Stimulated activated CD8-positive, alpha-beta memory T cell treated with anti-CD3 and anti-CD28 coated beads, Interleukin-12 subunit alpha, Interleukin-12 subunit beta, amount 100 ng/mL, for 24 hours (primary cell): ENCODE data around the gene MYO10.
"Not testable (repeated sequence)": the region's sequence is repeated elsewhere in the genome, so short reads cannot be mapped to it uniquely, and the experiment has no call there.

Experiments
- DNase-seq: peaks from one replicate; pipeline ENCODE4 v3.0.0-alpha.2; 2020; ENCODE audit errors: extremely low read depth

MYO10 gene

DNA sequence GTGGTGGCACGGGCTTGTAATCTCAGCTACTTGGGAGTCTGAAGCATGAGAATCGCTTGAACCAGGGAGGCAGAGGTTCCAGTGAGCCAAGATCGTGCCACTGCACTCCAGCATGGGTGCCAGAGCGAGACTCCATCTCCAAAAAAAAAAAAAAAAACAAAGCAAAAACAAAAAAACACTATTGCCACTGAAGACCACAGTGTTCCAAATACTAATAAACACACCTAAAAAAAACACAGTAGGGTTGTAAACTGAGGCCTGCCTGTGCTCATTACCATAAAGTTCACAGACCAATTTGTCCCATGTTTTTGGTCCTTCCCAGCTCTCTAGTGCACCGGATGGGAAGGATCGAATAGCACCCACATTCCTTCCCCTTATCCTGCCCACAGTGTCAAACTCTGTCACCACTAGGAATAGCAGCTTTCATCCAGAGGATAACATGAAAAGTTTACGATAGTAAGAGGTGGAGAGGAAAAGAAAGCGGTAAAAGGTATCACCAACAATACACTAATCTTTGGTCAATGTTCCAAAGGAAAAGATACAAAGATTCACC lies 49.2 kb downstream of the MYO10 start:
- no peak for DNase-seq

DNA sequence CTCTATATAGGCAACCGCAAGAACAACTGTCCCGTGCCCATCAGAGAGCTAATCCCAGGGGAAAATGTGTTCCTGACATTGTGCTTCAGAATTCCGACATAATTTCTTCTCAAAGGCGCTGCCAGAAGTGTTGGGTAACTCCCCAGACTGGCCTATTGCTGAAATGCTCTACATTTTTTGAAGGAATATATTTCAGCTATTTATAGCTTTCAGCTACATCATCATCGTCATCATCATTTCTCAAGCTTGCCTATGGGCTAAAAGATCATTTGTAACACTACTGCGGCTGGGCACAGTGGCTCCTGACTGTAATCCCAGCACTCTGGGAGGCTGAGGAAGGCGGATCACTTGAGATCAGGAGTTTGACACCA lies 49.7 kb downstream of the MYO10 start:
- DNase-seq: no peak

DNA sequence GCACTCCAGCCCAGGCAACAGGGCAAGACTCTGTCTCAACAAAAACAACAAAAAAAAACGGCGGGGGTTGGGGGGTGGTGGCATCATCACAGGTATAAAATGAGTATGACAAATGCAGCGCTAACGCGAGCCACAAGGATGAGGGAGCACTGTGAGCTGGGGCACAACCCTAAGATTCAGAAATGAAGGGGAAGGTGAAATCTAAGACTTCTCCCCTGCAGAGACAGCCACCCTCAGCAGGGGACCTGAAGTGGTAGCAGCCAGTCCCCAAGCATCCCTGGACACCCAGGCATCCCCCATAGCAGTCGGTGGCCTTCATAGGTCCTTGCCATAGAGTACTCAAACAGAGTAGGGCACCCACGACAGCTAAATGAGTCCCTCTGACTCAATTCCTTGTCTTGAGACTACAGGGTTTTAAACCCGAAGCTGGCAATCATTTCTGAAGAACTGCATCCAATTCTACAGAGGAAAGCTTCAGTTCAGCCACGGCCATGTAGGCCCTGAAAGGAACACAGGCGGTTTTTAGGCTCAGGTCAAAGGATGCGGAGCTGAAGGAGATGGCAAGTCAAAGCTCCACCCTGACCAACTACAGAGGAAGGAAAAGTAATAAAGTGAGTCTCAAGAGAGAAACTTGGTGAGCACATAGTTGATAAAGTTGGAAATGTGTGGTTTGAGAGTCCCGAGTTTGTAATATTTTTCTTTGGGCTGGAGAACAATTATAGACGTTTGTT lies 50.3 kb downstream of the MYO10 start:
- no peak for DNase-seq

DNA sequence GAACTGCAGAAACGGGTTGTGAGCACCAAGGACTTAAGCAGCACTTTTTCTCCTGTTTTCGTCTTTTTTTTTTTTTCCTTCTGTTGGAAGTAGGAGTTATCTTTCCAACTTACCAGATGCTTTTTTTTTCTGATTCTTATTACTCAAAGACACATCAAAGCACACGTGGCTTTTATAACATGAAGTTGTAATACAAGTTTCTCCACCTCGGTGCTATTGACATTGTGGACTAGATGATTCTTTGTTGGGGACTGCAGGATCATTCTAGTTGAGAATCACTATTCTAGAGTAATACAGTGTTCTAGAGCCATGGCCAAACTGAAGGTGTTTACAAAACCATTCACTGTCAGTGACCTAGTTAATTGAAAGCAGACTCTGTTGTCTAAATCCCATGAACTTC lies 51.5 kb downstream of the MYO10 start:
- no peak for DNase-seq

DNA sequence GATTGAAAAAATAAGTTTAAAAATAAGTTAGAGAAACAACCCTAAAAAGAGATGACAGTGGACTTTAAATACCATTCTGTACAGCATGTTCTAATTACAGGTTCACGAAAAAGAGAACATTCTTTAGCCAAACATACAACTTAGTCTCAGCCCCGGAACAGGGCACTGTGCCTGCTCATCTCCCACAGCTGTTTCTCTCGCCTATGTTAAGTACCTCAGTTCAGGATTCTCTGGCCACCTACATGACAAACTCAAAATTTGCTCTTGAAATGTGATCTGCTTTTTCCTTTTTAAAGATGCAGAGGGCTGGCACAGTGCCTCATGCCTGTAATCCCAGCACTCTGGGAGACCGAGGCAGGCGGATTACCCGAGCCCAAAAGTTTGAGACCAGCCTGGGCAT lies 52.3 kb downstream of the MYO10 start:
- DNase-seq: no peak

DNA sequence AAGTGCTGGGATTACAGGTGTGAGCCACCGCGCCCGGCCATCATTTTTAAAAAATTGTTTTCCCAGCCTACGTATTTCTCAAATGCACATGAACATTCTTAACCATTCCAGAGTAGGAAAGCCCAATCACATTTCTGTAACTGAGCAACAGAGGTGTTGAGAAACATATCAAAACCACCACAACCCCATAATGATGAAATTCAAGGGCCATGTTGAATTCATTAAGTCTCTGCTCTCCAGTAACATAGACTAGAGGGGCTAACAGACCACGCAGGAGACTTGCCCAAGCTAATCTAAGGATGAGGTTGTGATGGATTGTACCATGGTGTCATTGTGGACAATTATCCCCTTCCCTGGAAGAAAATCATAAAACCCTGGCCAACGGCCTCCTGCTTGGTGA lies 52.9 kb downstream of the MYO10 start:
- no peak for DNase-seq

DNA sequence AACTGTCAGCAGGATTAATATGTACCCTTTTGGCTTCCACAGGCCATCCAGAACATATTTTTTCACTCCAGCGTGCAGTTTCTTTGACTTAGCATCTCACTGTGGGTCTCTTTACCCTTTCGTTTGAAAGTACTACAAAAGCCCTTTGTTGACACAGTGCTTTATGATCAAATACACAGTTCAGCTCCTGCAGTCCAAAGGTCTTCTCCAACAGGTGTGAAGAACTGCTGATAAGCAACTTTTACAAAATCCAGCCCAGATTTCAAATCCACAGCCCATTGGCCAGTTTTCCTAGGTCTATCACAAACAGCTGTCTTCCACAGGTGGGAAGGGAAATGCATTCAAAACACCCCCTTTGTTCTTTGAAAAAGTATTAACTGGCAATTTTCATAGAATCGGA lies 54.8 kb downstream of the MYO10 start:
- no peak for DNase-seq

DNA sequence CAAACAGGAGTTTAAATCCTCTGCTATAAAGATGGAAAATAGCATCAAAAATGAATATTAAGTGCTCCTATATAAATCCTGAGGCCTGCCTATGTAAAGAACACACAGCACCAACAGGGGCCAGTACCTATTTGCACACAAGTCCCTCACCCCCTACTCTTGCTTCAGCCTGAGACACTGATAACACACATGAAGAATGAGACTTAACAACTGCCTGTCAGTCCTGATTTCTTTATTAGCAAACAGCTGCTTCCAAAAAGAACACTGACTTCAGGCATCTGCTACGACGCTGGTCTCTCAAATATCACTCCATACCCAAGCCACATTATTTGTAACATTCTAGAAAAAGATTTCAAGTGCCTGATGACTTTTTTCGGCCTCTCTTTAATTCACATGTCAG lies 55.5 kb downstream of the MYO10 start:
- DNase-seq: no peak

DNA sequence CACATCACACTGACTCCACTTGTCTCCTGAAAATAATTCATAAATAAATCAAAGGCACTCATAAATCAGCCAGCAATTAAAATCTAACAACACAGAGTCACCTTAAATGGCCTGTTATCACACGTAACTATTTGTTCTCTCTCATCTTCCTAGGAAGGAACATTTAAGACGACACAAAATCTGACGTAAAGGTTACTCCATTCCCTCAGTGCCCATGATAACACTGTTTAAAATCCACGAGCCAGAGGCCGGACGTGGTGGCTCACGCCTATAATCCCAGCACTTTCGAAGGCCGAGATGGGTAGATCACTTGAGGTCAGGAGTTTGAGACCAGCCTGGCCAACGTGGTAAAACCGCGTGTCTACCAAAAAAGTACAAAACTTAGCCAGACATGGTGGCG lies 56.4 kb downstream of the MYO10 start:
- no peak for DNase-seq

DNA sequence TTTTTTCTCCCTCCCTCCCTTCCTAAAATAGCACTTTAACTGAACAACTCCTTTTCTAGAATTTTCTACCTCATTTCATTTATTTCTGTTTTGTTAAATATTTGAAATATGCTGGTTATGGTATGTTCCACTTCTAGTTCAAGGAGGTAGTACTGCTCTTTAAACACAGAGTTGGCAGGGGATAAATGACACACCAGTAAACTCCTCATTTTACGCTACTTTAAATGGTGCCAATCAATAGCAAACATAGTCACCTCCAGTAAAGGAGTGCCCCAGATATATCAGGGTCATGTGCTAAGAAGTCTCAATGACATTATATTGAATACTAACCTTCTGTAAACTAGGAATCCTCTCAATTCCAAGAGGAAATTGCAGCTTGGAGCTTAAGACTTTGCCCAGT lies 56.9 kb downstream of the MYO10 start:
- no peak for DNase-seq

DNA sequence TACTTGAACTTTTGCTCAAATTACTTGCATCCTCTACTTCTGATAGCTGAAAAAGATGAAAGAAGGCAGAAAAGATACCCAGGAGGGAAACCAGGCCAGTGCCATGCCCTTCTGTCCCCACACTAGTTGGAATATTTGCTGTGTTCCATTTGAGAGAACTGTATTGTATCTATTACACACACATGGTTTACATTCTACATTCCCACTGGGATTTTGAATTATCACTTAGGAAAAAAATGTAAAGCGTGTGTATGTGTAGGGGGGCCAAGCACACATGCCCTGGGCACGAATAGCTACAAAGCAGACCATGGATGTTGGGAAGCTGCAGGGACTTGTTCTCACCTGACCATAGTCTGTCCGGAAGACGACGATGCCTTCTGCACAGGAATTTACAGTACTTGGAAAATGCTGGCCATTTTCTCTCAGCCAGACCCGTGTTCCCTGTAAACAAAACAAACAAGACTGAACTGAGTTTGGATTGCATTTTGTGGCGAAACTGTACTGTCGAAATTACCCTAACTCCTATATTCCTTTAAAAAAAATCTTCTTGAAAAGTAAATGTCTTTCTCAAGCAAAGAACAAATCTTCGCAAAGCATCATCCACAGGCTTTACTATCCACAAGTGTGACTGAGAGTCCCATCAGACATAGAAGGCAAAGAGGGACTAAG lies 58.7 kb downstream of the MYO10 start:
- no peak for DNase-seq

DNA sequence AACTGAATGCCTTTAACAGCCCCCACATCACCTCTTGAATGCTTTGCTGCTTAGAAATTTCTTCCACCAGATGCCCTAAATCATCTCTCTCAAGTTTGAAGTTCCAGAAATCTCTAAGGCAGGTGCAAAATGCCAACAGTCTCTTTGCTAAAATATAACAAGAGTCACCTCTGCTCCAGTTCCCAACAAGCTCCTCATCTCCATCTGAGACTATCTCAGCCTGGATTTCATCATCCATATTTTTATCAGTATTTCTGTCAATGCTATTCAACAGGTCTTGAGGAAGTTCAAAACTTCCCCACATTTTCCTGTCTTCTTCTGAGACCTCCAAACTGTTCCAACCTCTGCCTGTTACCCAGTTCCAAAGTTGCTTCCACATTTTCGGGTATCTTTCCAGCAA lies 61.7 kb downstream of the MYO10 start:
- not testable (repeated sequence) for DNase-seq

DNA sequence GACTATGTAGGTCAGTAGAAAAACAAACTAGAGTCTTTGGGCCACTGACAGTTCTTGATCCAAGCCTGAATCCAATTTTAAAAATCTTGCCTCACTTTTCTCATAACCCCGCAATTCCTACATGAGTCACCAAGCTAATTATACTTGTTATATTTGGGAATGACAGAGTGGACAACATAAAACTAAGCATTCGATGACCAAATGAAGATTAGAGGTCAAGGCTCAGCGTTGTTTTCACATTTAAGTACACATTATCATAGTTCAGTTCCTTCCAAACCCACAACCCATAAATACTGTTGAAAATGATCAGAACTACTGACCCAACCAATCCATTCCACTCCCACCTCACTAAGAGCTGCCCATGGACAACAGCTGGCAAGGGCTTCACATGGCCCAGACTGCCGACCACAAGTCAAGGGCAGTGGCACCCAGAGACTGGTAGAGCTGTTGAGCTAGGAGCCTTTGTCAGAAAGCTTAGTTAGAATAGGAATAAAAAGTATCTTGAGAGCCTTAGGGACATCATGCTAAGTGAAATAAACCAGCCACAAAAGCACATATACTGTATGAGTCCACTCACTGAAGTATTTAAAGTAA lies 64.2 kb downstream of the MYO10 start:
- DNase-seq: no peak

DNA sequence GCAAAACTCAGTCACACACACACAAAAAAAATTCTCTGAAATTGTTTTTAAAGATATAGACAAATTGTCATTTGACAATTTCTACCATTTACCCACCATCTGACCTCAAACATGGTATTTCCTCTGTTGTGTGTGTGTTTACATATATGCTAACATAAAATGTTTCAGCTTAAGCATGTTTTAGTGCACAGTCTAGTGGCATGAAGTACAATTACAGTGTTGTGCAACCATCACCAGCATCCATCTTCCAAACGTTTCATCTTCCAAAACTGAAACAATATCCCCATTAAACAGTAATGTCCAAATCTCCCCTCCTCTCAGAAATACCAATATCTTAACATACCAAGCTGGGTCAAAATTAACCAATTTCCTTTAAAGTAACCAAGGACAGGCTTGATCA lies 65.2 kb downstream of the MYO10 start:
- DNase-seq: no peak

DNA sequence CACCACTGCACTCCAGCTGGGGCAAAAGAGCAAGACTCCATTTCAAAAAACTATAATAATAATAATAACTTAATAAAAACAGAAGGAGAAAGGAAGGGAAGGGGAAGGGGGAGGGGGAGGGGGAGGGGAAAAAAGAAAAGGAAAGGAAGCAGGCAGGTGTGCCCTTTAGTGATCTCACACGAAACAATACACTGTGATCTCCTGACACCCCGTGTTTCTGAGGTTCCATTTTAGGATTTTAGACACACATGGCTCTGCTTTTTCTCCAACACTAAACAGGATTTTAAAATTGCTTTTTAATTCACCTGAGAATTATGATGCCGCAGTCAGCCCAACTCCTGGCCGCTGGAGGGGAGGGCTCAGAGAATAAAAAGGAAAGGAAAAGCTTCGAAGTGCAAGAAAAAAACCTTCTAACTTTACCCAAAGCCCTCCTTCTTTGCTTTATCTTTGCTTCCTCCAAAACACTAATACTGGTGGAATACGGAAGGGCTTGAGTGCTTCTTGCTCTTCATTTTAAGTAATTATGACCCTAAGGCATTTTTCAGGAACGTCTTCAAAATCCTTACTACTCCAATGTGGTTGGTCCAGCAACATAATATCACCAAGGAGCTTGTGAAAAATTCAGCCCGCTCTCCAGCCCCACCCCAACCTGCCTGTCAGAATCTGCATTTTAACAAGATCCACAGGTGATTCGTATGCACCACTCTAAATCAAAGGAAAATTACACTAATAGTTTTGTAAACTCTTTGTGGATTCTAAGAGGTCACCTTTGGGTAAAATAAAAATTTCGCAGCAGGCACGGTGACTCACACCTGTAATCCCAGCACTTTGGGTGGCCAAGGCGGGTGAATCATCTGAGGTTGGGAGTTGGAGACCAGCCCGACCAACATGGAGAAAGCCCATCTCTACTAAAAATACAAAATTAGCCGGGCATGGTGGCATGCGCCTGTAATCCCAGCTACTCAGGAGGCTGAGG lies 66.0 kb downstream of the MYO10 start:
- DNase-seq: no peak

DNA sequence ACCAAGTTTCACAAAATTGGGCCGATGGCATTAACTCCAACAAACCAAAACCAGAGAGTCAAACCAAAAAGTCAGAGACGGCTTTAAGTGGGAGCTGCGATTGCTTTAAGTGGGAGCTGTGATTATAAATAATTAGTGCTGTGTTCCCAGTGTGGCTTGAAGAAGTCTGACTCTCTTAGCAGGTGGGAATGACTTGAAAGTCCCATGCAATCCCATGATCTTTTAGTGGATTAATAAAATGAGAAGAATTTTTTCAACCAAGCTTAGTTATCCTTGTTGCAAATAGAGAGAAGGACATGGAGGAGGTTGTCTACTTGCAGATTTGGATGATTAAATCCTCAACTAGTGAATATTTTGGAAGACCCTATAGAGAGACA lies 68.5 kb downstream of the MYO10 start:
- no peak for DNase-seq

DNA sequence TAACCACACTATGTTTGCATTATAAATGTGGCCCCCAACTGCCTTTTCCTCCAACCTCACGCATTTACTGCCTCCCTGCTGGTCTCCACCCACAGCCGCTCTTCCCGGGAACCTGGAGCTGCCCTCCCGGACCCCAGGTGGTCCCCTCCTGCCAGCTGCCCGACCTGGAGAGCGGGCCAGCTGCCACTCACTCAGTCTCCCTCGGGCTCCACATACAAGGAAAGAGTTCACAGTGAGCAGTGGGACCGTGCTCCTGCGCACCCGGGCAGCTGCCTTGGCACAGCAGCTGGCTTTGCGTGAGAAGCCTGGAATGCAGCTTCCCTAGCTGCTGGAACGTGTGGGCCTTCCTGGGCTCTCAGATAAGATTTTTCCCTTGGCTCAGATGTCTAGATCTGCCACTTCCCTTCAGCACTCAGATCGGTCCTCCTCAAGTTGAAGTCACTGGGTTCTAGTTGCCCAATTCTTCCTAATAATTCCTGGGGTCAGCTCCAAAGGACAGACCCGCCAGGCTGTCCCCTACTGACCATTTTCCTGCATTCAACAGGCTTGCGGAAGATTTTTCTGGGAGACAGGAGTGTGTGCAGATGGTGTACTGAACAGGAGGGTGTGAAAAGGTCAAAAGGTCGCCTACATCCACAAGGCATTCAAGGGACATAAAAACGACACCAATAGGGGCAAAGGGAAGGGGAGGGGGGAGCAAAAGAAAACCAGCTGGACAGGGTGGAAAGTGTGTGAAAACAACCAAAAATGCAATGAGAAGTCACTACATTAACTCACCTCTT lies 69.1 kb downstream of the MYO10 start:
- DNase-seq: no peak

DNA sequence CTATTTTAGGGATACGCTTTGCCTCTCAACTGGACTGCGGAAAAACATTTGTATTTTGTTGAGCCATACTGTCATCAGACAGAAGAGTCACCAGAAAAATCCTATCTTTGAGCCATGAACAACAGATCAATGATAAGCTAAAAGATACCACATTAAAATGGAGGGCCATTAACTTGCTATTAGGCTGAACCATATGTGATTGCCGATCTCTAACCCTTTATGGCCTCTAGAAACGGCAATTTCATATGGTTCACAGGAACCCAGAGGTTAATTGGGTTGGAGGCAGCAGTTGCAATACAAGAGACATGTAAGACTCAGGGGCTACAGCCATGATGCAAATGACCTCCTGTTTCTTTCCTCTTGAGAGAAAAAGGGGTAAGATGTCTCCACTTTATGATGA lies 69.8 kb downstream of the MYO10 start:
- DNase-seq: no peak

DNA sequence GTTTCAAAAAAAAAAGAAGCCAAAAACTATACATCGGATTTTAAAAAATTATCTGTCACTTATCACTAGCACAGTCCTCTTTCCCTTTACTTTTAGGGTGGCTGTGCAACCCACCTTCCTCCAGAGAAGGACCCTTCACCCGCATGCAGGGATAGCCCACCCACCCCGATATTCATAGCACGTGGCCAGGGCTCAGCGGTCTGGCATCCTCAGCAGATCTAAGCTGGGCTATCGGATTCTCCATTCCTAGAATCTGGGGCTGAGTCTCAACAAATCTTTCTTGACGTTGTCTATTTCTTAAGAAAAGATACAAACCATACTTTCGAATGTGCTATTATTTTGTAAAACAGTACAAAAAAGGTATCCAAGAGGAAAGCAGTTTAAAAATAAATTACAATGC lies 70.9 kb downstream of the MYO10 start:
- no peak for DNase-seq

DNA sequence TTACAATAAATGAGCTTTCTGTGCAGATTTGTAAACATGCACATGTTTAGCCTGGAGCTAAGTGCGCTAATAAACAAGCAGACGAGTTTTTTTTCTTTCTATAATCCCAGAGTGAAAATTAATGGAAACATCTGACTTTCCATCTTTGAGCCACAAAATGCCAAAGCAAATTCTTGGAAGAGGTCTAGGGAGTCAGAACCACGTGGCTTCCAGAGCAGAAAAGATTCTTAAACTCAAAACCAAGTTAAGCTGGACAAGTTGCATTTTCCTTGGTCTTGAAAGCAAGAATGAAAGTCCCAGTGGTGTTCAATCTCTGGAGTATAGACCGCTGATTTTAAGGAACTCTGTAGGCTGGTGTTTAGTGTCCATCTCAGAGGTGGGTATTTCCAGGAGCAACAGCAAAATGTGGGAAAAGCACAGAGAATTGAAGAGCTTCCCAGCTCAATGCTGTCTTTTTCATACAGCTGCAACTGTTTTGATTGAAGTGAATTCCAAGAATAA lies 71.4 kb downstream of the MYO10 start:
- DNase-seq: no peak

DNA sequence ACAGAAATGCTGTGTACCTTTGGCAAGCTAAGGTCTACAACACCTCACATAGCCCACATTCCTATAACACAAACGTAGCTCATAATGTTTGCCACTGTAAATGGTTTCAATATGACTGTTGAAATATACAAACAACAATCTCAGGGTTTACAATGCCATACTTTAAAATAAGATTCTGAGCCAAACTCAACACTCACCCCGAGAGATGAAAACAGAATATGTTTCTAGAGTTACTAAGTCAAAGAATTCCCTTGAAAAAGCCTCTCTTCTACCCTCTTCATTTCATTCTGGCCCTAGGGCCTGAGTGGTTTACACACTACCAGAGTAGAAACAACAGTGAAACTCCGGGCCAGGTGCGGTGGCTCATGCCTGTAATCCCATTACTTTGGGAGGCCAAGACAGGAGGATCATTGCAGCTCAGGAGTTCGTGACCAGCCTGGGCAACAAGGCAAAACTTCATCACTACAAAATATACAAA lies 72.6 kb downstream of the MYO10 start:
- DNase-seq: no peak
